ENCODE results near the gene RAB8A.
A peak's percentile ranks its signal among the peaks of the same experiment; 100 is the strongest.

The RAB8A gene

GRCh38 chr19:16111160-16111908, at the start of gene RAB8A:
RAB8A (plus strand) TSS chr19:16111889; CDS start chr19:16111902, 13 bp downstream.
- peak; percentile 98 for DNase-seq (ENCODE audit: low read depth)

- DNase-seq (ENCODE audit: low read depth) = no peak
Measured at GRCh38 chr19:16061943-16062342, 49.7 kb upstream of the RAB8A start.

GRCh38 chr19:16062789-16063188, 48.9 kb upstream of the RAB8A start:
- DNase-seq (ENCODE audit: low read depth) = no peak

- DNase-seq (ENCODE audit: low read depth) = no peak
Measured at GRCh38 chr19:16064209-16064889, 47.3 kb upstream of the RAB8A start.

GRCh38 chr19:16066611-16067104, 45.0 kb upstream of the RAB8A start:
- DNase-seq (ENCODE audit: low read depth) = no peak

GRCh38 chr19:16067205-16067938, 44.3 kb upstream of the RAB8A start:
- DNase-seq (ENCODE audit: low read depth) = no peak

GRCh38 chr19:16068696-16069259, 42.9 kb upstream of the RAB8A start:
- no peak for DNase-seq (ENCODE audit: low read depth)

GRCh38 chr19:16069813-16070365, 41.8 kb upstream of the RAB8A start:
- no peak for DNase-seq (ENCODE audit: low read depth)

GRCh38 chr19:16070366-16070990, 41.2 kb upstream of the RAB8A start:
- peak; percentile 89 for DNase-seq (ENCODE audit: low read depth)

GRCh38 chr19:16071072-16071691, 40.5 kb upstream of the RAB8A start:
- DNase-seq (ENCODE audit: low read depth) = no peak

- no peak for DNase-seq (ENCODE audit: low read depth)
Measured at GRCh38 chr19:16073481-16073880, 38.2 kb upstream of the RAB8A start.

- DNase-seq (ENCODE audit: low read depth) = no peak
Measured at GRCh38 chr19:16073988-16074387, 37.7 kb upstream of the RAB8A start.

GRCh38 chr19:16074488-16075365, 37.0 kb upstream of the RAB8A start:
- DNase-seq (ENCODE audit: low read depth) = no peak

- no peak for DNase-seq (ENCODE audit: low read depth)
Measured at GRCh38 chr19:16075430-16076153, 36.1 kb upstream of the RAB8A start.

GRCh38 chr19:16076154-16076957, 35.3 kb upstream of the RAB8A start, which contains the start of gene TPM4:
TPM4 (plus strand) TSS chr19:16076495; CDS start chr19:16076566, 71 bp downstream.
- DNase-seq (ENCODE audit: low read depth) = peak; percentile 84

GRCh38 chr19:16076958-16077611, 34.6 kb upstream of the RAB8A start:
- no peak for DNase-seq (ENCODE audit: low read depth)

GRCh38 chr19:16077984-16078758, 33.5 kb upstream of the RAB8A start:
- DNase-seq (ENCODE audit: low read depth) = no peak
